Epidermal melanocyte (primary cell): ENCODE measurements around the gene PPIE.

Experiments used
- DNase-seq: peaks from one replicate; pipeline ENCODE4 v3.0.0; 2011; ENCODE audit warnings: low spot score; ENCODE audit not compliant: insufficient read length

The PPIE gene

DNA sequence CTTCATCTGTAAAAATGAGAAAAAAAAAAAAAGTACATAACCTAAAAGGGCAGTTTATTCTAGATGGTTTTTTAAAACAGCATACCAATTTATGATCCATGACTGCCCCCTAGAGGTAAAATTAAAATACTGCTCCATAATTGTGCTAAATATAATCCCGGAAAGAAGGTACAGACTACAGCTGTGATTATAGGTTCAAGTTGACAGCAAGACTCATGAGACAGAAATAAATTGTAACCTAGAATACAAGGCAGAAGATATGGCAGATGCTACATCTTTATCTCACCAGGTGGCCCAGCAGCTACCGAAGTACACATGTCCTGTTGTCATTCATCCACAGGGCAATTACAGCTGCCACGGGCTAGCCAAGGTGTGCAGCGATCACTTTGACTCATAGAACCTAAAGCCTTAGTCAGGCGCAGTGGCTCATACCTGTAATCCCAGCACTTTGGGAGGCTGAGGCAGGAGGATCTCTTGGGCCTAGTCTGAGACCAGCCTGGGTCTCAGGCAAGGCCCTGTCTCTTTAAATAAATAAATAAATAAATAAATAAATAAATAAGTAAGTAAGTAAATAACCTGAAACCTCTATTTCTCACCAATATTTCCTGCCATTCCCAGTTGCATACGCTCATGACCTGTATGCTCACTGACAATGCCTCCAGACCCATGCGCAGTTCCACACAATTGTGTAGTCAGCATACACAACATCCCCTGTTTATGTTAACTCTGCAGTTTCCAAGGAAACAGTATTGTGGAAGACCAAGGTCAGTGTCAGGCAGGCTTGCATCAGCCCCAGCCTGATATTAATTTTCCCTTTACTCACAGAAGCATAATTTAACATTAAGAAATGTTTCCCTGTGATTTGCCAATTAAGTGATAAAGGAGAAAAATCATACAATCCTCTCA lies 18.3 kb upstream of the PPIE start:
- DNase-seq, result no peak

DNA sequence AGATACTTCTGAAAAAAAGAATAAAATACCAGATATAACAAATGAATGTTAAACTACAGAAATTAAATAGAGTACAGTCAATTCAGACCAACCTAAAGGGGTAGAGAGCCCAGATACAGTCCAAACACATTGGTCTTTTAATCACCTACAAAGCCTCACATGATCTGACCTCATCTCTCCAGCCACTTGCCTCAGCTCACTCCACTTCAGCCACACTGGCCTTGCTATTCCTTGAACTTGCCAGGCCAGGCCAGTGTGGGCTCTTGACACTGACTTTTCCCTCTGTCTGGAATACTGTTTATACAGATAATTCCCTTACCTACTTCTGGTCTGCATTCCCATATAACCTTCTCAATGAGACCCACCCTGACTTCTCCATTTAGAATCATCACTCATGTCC lies 17.0 kb upstream of the PPIE start:
- DNase-seq, result no peak

DNA sequence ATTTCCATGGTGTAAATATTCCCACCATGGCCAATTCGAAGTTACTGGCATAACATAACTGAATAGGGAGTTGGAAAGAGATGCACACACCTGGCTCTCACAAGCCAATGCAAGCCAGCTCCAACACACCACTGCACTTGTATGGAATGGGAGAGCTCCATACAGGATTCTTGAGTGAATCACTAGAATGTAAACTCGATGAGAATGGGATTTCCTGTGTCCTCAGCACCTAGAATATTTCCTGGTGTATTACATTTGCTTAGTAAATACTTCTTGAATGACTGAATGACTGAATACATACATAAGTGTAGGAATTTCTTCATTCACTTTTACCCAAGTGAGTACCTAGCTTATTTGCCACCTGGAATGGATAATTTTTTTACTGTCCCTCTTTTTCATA lies 16.2 kb upstream of the PPIE start:
- no peak for DNase-seq

DNA sequence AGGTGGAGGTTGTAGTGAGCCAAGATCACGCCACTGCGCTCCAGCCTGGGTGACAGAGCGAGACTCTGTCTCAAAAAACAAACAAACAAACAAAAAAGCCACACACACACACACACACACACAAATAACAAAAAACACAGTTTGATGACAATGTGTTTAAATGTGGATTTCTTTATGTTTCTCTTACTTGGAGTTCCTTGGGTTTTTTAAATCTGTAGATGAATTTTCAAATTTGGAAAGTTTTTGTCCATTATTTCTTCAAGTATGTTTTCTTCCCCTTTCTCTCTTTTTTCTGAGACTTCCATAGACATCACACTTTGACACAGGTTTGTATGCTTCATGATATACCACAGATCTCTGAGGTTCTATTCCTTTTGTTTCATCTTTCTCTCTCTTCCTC lies 12.1 kb upstream of the PPIE start:
- no peak for DNase-seq

DNA sequence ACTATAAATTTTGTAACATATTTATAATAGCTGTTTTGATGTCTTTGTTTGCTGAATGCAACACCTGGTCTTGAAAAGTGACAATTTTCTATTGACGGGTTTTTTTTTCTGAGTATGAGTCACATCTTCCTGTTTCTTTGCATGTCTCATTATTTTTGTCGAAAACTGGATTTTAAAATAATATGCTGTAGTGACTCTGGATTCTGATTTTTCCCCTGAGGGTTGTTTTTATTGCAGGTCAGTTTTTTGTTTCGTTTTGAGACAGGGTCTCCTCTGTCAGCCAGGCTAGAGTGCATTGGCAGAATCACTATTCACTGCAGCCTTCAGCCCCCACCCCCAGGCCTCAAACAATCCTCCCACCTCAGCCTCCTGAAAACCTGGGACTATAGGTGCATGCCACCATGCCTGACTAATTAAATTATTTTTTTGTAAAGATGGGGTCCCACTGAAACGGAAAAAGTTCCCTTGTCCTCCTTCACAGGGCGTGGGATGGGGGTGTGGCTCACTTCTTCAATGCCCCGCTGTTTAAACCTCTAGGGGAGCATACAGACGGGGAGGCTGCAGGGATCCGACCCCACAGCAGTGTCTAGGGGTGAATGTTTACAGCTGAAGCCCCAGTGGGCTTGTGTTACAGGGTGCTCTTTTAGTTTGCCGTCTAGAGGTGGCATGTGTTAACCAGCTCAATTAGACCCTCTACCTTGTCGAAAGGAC lies 11.3 kb upstream of the PPIE start:
- DNase-seq, result no peak

DNA sequence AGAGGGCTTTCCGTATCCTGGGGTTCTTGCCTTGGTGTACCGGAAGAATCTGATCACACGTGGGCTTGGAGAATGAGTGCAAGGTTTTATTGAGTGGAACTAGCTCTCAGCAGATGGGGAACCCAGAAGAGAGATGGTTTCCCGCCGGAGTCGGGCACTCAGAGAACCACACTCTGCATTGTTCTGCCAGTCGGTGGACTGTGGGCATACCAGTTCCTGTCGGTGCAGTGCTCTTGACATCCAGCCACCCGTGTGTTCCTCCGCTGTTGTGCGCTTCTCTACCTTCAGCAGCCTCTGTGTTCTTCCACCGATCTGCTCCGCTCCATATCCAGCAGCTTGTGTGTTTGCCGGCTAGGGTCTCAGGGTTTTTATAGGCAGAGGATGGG lies 10.8 kb upstream of the PPIE start:
- DNase-seq, result no peak

DNA sequence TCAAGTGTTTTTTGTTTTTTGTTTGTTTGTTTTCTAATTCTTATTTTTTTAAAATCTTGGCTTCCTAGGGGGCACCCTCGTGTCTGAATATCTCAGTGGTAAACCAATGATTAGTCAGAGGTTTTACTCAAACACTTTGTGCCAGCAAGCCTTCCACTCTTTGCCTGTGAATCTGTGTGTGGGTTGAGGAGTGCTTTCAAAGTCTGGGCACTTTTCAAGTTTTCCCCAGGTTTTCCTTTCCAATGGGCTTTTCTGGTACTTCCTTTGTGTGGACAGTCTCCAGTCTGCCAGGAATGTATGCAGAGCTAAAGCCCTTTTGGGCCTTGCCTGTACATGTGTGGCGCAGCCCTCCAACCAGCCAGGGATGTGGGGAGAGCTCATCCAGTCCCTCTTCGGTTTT lies 9.7 kb upstream of the PPIE start:
- no peak for DNase-seq

DNA sequence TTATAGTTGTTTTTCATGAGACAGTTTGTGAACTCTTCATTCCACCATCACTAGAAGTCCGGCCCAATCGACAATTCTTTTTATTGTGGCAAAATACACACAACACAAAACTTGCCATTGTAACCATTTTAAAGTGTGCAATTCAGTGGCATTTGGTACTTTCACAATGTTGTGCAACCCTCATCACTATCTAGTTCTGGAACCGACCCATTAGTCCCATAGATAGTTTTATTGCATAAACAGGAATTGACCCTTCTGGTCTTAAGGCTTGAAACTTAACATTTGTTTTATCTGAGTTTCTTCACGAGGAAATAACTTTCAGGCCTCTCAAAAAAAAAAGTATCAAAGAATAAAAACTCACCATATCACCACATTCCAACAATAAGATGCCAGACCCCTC lies 8.8 kb upstream of the PPIE start:
- DNase-seq, result no peak

DNA sequence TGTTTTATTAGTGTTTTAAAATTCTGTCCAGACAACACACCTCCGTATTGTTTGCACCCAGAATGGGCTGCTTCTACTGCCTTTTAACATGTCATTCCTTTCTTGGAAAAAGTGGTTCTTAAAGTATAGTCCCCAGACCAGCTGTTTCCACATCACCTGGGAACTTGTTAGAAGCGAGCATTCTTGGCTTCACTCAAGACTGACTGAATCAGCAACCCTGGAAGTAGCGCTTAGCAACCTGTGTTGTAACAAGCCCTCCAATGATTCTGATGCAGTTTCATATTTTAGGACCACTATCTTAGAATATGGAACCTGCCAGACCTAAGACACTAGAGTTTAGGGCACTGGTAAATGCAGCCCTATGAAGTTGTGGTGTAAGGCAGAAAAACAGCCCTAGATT lies 6.0 kb upstream of the PPIE start:
- no peak for DNase-seq

DNA sequence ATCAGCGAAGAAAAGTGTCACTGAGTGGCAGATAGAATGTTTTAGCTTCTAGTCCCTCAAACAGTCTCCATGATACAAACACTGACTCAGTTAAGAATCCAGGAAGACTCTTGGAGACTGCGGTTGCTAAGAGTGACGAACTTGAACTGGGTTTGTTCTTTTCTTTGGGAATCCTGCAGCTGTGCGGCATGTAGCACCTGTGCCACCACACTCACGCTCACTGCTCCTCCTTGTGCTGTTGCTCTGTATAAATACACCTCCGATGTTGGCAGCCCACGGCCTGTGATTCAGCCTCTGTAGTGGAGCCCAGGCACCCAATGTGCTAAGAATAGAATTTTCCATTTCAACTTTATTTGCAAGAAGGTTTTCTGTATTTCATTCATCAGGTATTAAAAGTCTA lies 5.5 kb upstream of the PPIE start:
- no peak for DNase-seq

DNA sequence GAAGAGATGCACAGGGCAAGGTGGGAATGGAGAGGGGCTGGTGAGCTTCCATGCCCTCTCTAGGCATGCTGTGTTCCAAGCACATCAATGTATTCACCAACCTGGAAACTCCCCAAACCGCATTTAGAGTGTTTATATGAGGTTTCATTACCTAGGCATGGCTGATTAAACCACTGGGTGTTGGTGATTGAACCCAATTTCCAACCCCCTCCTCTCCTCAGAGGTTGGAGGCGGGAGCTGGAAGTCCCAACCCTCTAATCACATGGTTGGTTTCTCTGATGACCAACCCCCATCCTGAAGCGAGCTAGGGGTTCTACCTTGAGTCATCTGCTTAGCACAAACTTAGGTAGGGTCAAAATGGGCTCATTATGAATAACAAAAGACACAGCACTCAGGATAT lies 3.0 kb upstream of the PPIE start:
- DNase-seq, result no peak

DNA sequence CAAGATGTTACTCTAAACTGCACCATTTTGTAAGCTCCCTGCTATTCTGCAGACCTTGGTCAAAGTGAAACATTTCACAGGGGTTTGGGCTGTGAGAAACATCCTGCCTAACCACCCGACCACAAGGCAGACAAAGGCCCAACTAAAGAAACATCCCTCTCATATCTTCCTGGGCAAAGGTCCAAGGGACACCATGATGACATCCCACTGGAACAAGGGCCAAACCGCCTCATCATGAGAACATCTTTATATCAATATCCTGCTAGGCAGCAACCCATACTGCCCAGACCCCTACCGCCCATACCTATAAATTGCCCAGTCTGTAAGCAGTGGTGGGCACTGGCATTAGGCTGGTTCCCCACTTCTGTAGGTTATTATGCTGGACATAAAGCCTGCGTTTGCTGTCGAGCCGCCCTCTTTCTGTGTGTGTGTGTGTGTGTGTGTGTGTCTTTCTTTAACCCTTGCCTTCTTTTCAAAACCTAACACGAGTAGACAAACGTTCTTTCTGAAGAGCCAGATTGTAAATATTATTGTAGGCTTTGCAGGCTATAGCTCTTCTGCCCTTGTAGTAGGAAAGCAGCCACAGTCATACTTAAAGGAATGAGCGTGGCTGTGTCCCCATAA lies 1.0 kb upstream of the PPIE start:
- no peak for DNase-seq

DNA sequence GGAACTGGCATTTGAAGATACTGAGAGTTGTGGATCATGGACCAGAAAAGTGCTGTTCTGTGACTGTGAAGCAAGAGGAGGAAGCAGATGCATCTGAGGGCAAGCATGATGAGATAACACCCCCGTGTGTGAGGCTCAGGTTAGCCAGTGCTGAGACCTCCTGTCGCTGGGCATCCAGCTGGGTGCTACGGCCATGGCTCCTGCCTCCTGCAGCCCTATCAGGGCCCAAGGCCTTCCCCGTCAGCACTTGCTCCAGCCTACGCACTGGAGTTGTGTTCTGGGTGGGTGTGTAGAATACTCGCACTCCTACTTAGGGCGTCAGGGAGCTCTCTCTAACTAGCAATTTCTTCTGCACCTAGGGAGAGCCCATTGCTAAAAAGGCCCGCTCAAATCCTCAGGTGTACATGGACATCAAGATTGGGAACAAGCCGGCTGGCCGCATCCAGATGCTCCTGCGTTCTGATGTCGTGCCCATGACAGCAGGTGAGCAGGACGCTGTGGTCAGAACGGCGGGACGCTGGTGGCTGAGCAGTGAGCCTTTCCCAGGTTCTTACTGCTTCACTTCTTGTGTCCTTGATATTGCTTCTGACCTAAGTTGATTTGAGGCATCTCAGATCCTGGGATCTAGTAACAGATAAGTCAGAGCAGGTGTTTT lies 6.5 kb downstream of the PPIE start:
- DNase-seq, result no peak

DNA sequence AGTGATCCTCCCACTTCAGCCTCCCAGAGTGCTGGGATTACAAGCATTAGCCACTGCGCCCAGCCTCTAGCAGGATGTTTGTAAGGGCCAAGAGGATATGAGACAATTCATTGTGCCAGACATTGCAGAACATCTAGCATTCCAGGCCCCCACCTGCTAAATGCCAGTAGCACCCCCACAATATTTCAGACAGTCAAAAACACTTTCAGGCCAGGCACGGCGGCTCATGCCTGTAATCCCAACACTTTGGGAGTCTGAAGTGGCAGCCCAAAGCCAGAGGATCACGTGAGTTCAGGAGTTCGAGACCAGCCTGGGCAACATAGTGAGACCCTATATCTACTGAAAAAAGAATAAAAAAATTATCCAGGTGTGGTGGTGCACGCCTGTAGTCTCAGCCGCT lies 12.9 kb downstream of the PPIE start:
- DNase-seq, result no peak

DNA sequence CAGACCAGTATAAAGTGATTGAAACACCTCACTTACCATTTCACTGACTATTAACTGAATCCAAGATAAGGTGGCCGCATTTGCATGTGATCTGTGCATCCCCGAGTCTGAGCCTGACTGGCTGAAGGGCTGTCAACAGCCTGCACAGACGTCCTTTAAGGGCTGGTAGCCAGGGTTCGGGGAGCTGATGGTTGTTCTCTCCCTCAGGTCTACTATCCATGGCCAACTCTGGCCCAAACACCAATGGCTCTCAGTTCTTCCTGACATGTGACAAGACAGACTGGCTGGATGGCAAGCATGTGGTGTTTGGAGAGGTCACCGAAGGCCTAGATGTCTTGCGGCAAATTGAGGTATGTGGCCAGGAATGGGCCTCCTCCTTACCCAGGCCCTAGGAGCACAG lies 14.0 kb downstream of the PPIE start:
- no peak for DNase-seq

DNA sequence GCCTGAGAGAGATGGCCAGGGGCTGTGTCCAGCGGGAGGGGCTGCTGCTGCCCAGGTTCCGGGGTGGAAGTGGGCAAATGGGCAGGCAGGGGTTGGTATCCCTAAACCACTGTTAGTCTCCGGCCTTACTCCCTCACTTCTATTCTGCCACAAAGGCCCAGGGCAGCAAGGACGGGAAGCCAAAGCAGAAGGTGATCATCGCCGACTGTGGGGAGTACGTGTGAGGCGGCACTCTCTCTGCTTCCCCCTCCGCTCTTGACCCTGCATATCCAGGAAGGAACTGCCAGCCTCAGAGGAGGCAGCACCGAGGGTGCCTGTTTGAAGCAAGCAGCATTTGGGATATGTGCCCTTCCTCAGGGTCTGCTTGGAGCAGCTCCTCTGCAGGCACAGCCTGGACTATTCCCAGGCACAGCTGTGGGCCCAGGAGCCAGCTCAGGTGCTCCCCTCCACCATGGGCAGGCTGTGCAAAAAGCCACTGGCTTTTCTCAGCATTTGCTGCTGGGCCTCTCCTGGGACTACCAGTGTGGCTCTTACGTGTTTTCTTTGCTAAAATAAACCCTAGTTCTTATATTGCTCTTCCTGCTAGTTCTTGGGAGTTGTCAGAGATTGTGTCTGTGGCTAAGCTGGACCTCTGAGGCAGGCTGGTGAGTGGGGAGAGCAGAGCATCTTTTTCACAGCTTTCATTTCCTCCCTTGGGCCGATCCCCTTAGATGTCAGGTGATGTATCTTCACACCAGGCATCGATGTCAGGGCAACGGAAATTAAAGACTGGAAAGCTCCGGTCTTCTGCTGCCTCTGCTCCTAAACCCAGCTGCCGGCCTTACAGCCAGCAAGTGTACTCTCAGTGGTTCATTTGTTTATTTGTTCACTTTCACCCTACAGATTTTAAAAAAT lies 14.7 kb downstream of the PPIE start:
- DNase-seq, result no peak

DNA sequence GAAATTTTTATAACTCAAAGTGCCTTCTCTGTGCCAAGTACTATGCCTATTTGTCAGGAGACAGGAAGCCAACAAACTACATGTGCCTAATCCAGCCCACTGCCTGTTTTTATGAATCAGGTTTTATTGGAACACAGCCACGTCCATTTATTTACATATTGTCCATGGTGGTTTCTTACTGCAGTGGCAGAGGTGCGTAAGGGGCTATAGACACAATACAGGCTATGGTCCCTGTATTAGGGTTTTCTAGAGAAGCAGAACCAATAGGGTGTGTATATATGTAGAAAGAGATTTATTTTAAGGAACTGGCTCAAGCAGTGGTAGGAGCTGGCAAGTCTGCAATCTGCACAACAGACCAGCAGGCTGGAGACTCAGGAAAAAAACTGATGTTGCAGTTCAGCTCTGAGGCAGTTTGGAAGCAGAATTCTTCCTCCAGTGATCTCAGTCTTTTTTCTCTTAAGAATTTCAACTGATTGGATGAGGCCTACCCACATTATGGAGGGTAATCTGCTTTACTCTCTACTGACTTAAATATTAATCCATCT lies 15.4 kb downstream of the PPIE start:
- DNase-seq, result no peak

DNA sequence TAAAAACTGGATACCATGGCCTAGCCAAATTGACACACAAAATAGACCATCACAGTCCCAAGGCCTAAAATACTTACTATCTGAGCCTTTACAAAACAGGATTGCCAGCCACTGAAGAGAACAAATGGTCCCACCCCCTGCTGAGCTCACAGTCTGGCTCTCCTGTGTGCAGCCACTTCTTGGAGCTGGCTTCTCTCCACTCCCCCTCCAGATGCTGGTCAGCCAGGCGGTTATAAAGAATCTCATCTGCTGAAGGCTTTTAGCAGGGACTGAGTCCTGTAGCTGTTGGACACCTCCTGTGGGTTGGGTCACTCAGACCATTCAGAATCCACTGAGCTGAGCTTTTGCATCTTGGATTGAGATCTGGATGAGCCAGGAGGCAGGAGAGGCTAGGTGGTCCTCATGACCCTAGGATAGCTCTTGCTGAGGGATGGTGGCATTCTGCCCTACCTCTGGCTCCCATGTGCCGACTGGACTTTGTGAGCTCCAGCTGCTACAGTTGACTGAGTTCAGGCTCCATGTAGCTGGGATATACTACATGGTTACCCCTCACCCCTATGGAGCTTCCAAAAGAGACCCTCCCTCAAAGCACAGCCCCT lies 16.3 kb downstream of the PPIE start:
- no peak for DNase-seq

DNA sequence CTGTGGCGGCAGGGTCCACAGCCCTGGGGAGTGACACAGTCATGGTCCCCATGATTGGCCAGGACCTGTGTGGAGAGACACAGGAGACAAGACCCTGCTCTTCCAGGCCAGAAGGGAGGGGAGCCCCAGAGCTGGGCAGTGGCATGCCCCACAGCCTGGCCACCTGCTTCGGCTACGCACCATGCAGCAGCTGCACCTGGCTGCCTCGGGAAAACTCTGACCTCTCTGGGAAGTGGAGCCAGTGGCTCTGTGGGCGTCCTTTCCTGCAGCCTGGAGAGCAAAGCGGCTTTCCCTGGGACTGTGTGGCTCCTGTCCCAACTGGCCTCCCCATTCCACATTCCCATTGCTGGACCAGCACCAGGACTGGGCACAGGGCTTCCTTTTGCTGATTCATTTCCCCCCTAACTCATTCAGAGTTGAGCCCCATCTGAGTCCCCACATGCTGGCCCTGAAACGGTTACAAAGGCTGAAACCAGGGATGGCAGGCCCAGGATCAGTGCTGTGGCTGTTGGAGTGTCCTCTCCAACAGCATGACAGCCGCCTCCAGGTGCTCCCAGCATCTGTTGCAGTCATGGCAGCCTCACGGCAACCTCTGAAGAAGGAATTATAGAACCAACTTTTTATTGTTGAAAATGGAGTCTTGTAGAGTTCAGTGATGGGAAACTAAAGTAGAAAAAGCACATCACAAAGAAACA lies 17.4 kb downstream of the PPIE start:
- no peak for DNase-seq

DNA sequence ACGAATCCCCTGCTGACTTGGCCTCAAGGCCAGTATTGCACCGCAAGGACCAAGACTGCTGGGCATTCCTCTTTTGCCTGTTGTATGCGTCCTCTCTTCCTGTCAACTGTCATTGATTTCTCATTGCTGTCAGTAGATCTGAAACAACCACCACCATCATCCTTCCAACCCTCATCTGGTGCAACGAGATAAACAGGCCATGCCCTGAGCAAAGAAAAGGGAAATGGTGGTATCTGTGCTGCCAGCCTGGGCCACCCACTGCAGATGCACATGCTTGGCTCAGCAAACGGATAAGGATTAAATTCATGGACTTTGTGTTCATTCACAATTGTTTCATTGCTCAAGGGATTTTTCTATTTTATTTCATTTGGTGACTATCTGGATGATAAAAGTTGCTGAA lies 18.8 kb downstream of the PPIE start:
- DNase-seq, result no peak
